ENCODE results near the gene INHBC. TPM values are rescaled to one million over a fixed set of nuclear protein-coding genes. Genes with fewer than 3 reads are reported as not detected.
"Not testable (repeated sequence)": the region's sequence is repeated elsewhere in the genome, so short reads cannot be mapped to it uniquely, and the experiment has no call there.

INHBC gene
- total RNA-seq (2014; rRNA removed; shearing (Covaris generic)), result not detected in 2 replicates

- no peaks in the 10 kb centered on the region for H3K27me3 ChIP-seq (ENCODE audit: control insufficient read depth, insufficient read depth, low read length)
- DNase-seq, result no peak
- H3K4me3 ChIP-seq (ENCODE audit: insufficient read depth, low read depth, low read length), result no peak within 1 kb of the TSS
- H3K36me3 ChIP-seq (replicated peaks; ENCODE audit: control insufficient read depth, insufficient read depth, low read length), result no peaks in the 10 kb centered on the region
Measured at GRCh38 chr12:57434517-57435223, at the start of gene INHBC. TSS of gene INHBC (plus strand) at chr12:57434784. CDS start at chr12:57434887, 103 bp downstream.

DNA sequence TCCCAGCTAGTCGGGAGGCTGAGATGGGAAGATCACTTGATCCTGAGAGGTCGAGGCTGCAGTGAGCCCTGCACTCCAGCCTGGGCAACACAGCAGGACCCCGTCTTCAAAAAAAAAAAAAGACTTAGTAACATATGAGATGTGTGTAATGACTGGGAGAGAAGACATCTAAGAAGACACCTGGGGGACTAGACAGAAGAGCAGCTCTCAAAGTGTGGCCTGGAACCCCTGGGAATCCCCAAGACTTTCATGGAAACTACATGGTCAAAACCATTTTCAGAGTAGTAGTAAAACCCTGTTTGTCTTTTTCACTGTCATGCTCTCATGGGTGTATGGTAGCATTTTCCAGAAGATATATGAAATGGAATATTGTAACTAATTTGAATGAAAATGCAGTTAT is 49.0 kb upstream of the INHBC start:
- H3K27me3 ChIP-seq (ENCODE audit: control insufficient read depth, insufficient read depth, low read length), result no peaks in the 10 kb centered on the region
- H3K4me3 ChIP-seq (ENCODE audit: insufficient read depth, low read depth, low read length), result no peak overlapping the region
- peaks cover 1% of the 10 kb centered on the region; the same call in 1 of the 2 replicates for H3K36me3 ChIP-seq (replicated peaks; ENCODE audit: control insufficient read depth, insufficient read depth, low read length)
- DNase-seq, result no peak

- Histone ChIP-seq H3K4me3 (ENCODE audit: insufficient read depth, low read depth, low read length) (no peak overlapping the region), H3K27me3 (ENCODE audit: control insufficient read depth, insufficient read depth, low read length) (no peaks in the 10 kb centered on the region), H3K36me3 (replicated peaks; ENCODE audit: control insufficient read depth, insufficient read depth, low read length) (peaks cover 1% of the 10 kb centered on the region; the same call in 1 of the 2 replicates)
- no peak for DNase-seq
Measured at GRCh38 chr12:57386187-57386720, 48.3 kb upstream of the INHBC start.

DNA sequence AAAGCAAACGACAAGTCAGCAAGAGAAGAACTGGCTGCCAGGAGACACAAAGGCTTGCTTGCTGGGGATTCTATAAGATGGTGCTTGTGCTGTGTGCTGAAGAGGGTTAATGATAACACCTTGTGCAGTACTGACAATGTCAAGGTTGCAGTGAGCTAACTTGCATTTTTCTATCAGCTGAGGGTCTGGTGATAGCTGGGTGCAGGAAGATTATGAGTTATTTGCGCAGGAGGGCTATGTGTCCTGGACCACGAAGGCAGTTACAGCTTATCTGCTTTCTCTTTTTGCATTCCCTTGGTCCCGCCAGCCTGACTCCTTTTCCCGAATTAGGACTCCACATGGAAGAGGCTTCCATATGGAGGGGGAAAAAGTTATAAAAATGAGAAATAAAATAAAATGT is 46.2 kb upstream of the INHBC start:
- Histone ChIP-seq H3K36me3 (replicated peaks; ENCODE audit: control insufficient read depth, insufficient read depth, low read length) (peaks cover 1% of the 10 kb centered on the region; the same call in 1 of the 2 replicates), H3K4me3 (ENCODE audit: insufficient read depth, low read depth, low read length) (no peak overlapping the region)
- no peak for DNase-seq

DNA sequence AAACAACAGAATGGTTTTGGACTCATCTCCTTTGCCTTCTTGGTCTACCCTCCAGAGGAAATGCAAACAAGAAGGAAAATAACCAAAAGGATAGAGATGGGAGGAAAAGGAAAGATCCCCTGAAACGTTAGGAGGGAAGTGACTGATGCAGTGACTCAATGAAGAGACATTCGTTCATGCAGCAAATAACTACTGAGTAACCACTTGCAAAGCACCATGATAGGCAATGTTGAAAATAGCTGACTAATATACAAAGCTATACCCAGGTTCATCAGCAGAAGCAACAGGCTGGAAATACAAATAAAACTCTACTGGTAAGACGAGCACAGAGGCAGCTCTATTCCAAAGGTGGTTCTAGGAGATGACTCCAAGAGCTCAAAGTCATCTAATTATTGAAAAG is 45.6 kb upstream of the INHBC start:
- Histone ChIP-seq H3K27me3 (ENCODE audit: control insufficient read depth, insufficient read depth, low read length) (no peaks in the 10 kb centered on the region), H3K4me3 (ENCODE audit: insufficient read depth, low read depth, low read length) (no peak overlapping the region), H3K36me3 (replicated peaks; ENCODE audit: control insufficient read depth, insufficient read depth, low read length) (peaks cover 1% of the 10 kb centered on the region; the same call in 1 of the 2 replicates)
- DNase-seq, result no peak

More for the DNA sequence above, 46.2 kb upstream of the INHBC start:
- H3K27me3 ChIP-seq (ENCODE audit: control insufficient read depth, insufficient read depth, low read length), result no peaks in the 10 kb centered on the region

- H3K36me3 ChIP-seq (replicated peaks; ENCODE audit: control insufficient read depth, insufficient read depth, low read length), result peaks cover 1% of the 10 kb centered on the region; the same call in 1 of the 2 replicates
- DNase-seq, result no peak
- H3K27me3 ChIP-seq (ENCODE audit: control insufficient read depth, insufficient read depth, low read length), result no peaks in the 10 kb centered on the region
- no peak overlapping the region for H3K4me3 ChIP-seq (ENCODE audit: insufficient read depth, low read depth, low read length)
Measured at GRCh38 chr12:57390174-57390573, 44.4 kb upstream of the INHBC start.

- no peaks in the 10 kb centered on the region for H3K36me3 ChIP-seq (replicated peaks; ENCODE audit: control insufficient read depth, insufficient read depth, low read length)
- no peak overlapping the region for H3K4me3 ChIP-seq (ENCODE audit: insufficient read depth, low read depth, low read length)
- DNase-seq, result no peak
- H3K27me3 ChIP-seq (ENCODE audit: control insufficient read depth, insufficient read depth, low read length), result no peaks in the 10 kb centered on the region
Measured at GRCh38 chr12:57395121-57395520, 39.5 kb upstream of the INHBC start.

DNA sequence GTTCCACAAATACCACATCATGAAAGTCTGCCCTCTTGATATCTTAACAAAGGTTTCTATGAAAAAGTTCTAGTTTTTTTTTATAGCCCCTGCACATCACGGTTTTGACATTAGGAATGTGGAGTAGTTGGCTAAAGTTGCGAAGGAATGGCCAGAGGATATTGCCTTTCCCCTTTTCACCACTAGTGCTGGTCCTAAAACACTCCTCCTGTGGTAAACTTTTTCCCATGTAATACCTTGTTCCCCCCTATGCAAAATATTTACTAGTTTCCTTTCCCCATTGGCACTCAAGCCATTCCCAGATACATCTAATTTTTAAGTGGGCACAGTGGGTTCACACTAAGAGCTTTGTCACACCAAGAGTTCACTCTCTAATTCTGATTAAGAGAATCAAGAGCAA is 37.1 kb upstream of the INHBC start:
- no peak overlapping the region for H3K4me3 ChIP-seq (ENCODE audit: insufficient read depth, low read depth, low read length)
- H3K27me3 ChIP-seq (ENCODE audit: control insufficient read depth, insufficient read depth, low read length), result no peaks in the 10 kb centered on the region
- DNase-seq, result no peak
- no peaks in the 10 kb centered on the region for H3K36me3 ChIP-seq (replicated peaks; ENCODE audit: control insufficient read depth, insufficient read depth, low read length)

DNA sequence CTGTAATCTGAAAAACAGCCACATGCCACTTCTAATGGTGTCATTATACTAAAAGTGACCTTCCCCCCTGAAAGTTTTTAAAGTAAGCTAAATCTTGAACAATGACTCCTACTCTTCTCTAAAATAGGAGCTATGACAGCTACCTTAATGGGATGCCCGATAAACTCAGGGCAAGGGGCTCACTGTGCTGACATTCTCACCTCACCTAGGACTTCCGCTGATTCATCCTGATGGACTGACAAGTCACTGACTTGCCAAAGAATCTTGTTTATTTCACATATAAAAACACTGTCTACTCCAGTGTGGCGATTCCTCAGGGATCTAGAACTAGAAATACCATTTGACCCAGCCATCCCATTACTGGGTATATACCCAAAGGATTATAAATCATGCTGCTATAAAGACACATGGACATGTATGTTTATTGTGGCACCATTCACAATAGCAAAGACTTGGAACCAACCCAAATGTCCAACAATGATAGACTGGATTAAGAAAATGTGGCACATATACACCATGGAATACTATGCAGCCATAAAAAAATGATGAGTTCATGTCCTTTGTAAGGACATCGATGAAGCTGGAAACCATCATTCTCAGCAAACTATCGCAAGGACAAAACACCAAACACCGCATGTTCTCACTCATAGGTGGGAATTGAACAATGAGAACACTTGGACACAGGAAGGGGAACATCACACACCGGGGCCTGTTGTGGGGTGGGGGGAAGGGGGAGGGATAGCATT is 34.7 kb upstream of the INHBC start:
- not testable (repeated sequence) for DNase-seq; H3K4me3 ChIP-seq (ENCODE audit: insufficient read depth, low read depth, low read length); H3K27me3 ChIP-seq (ENCODE audit: control insufficient read depth, insufficient read depth, low read length); H3K36me3 ChIP-seq (replicated peaks; ENCODE audit: control insufficient read depth, insufficient read depth, low read length)

GRCh38 chr12:57401165-57401564 is 33.4 kb upstream of the INHBC start:
- no peaks in the 10 kb centered on the region for H3K36me3 ChIP-seq (replicated peaks; ENCODE audit: control insufficient read depth, insufficient read depth, low read length)
- no peak overlapping the region for H3K4me3 ChIP-seq (ENCODE audit: insufficient read depth, low read depth, low read length)
- no peak for DNase-seq
- no peaks in the 10 kb centered on the region for H3K27me3 ChIP-seq (ENCODE audit: control insufficient read depth, insufficient read depth, low read length)

- not testable (repeated sequence) for H3K36me3 ChIP-seq (replicated peaks; ENCODE audit: control insufficient read depth, insufficient read depth, low read length); H3K4me3 ChIP-seq (ENCODE audit: insufficient read depth, low read depth, low read length); H3K27me3 ChIP-seq (ENCODE audit: control insufficient read depth, insufficient read depth, low read length); DNase-seq
Measured at GRCh38 chr12:57402156-57402555, 32.4 kb upstream of the INHBC start.

- no peak for DNase-seq
- Histone ChIP-seq H3K36me3 (replicated peaks; ENCODE audit: control insufficient read depth, insufficient read depth, low read length) (no peaks in the 10 kb centered on the region), H3K4me3 (ENCODE audit: insufficient read depth, low read depth, low read length) (no peak overlapping the region), H3K27me3 (ENCODE audit: control insufficient read depth, insufficient read depth, low read length) (no peaks in the 10 kb centered on the region)
Measured at GRCh38 chr12:57404966-57405640, 29.5 kb upstream of the INHBC start.

GRCh38 chr12:57410534-57410933 is 24.1 kb upstream of the INHBC start:
- DNase-seq, result no peak
- Histone ChIP-seq H3K27me3 (ENCODE audit: control insufficient read depth, insufficient read depth, low read length) (no peaks in the 10 kb centered on the region), H3K36me3 (replicated peaks; ENCODE audit: control insufficient read depth, insufficient read depth, low read length) (no peaks in the 10 kb centered on the region)

GRCh38 chr12:57414160-57414559 is 20.4 kb upstream of the INHBC start:
- not testable (repeated sequence) for DNase-seq; H3K36me3 ChIP-seq (replicated peaks; ENCODE audit: control insufficient read depth, insufficient read depth, low read length); H3K27me3 ChIP-seq (ENCODE audit: control insufficient read depth, insufficient read depth, low read length); H3K4me3 ChIP-seq (ENCODE audit: insufficient read depth, low read depth, low read length)

More at GRCh38 chr12:57410534-57410933, 24.1 kb upstream of the INHBC start:
- no peak overlapping the region for H3K4me3 ChIP-seq (ENCODE audit: insufficient read depth, low read depth, low read length)

All from H7 (cell line).